ENCODE results near the gene PRPF18.

PRPF18 gene

GRCh38 chr10:13671904-13672303 is 85.1 kb downstream of the PRPF18 start:
- no peak for DNase-seq

GRCh38 chr10:13672548-13672947 is 85.8 kb downstream of the PRPF18 start:
- DNase-seq, result no peak

DNA sequence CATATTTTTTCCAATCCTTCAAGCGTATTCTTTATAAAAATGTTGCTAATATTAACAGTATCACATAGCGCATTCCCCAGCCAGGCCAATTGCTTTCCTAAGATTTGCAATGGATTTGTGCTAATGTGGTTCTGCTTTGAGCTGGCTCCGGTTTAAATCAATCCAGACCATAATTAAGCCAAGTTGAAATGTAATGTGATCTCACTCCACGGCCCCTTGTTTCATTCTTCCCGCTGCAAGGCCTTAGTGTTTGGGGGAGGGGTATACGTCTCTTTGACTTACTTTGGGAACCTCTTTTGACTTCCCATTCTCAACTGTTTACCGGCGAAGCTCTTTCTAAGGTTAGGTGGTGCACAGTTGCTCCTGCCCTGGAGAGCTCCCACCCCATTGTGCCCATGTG is 86.4 kb downstream of the PRPF18 start:
- DNase-seq, result no peak

DNA sequence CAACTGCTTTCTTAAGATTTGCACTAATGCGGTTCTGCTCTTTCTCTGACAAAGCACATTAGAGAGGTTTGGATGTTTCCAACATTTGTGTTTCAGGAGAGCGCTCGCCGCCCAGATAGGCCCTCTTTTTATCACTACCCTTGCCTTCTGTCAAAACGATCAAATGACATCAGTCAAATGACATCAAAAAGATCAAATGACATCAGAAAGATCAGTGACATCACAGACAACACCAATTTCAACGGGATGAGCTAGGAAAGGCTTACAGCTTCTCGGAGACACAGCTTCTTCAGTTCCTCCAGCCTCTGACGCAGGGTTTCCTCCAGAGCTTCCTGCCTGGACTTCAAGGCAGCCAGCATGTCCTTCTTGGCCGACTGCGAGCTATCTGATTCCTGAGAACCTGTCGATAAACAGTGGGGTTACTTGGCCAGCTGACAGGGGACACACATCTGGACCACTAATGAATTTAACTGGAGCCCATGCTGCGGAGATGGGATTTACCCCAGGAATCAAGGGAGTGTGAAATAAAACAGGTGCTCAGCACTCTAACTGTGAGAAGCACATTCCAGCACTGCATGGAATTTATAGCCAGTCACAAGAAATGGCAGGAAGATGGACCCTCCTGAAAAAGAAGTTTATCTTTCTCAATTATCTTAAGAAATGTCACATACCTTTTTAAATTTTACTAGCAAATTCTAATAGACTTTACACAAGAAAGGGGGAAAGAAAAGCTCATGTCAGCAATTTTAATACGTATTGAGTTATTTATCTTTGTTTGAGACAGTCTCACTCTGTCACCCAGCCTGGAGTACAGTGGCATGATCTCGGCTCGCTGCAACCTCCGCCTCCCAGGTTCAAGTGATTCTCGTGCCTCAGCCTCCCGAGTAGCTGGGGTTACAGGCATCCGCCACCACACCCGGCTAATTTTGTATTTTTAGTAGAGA is 88.2 kb downstream of the PRPF18 start:
- no peak for DNase-seq

DNA sequence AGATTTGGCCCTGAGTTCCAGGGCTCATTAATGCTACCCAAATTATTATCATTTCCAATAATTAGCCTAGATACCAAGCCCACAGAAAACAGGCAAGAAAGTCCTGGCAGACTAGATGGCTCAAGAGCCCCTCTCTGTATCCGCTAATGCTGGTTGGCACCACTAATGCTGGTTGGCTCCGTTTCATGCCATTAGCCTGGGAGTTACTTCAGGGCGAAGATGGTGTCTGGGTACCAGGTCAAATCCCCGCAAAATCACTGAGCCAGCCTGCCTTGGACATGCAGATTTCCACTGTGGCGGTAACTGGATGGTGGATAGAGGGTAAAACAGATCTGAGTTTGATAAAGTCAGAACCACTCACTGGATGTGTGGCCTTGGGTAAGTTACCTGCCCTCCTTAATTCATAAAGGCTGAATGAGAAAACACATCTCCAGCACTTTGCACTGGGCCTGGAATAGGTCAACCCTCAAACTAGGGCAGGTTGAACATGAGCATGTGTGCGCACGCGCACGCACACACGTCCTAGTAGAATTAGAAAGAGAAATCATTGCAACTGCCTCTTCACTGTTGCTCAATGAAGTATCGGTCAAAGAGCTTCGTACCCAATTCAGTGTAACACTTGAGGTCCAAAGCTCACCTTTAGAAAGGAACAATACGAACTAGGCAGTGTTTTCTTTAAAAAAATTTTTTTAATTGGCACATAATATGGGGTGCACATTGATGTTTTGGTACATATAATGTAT is 91.5 kb downstream of the PRPF18 start:
- no peak for DNase-seq
